IMR-90 (cell line): ENCODE results near the gene KLHL3.

Source experiments
- BHLHE40 ChIP-seq: fragments of 150-350 bp; IDR thresholded peaks from 2 replicates; pipeline ENCODE4 v1.6.1; 2016; ENCODE audit warnings: mild to moderate bottlenecking, low read depth, low read length
- CEBPB ChIP-seq: IDR thresholded peaks from 2 replicates; pipeline ENCODE4 v1.6.1; 2012; ENCODE audit warnings: low read depth, low read length, improper control_type of control experiment
- CTCF ChIP-seq: conservative IDR thresholded peaks from 2 replicates; pipeline ENCODE4 v1.5.1; 2012; ENCODE audit warnings: mild to moderate bottlenecking, low read depth, low read length, improper control_type of control experiment
- MXI1 ChIP-seq: IDR thresholded peaks from 2 replicates; pipeline ENCODE4 v1.6.1; 2012; ENCODE audit warnings: low read depth, mild to moderate bottlenecking, low read length, moderate library complexity, borderline replicate concordance
- POLR2A ChIP-seq: IDR thresholded peaks from 2 replicates; pipeline ENCODE4 v1.6.1; 2012; ENCODE audit warnings: mild to moderate bottlenecking, low read depth, low read length
- RFX5 ChIP-seq: IDR thresholded peaks from 2 replicates; pipeline ENCODE4 v1.8.0; 2012; ENCODE audit warnings: low read depth, mild to moderate bottlenecking, low read length, moderate library complexity

DNA sequence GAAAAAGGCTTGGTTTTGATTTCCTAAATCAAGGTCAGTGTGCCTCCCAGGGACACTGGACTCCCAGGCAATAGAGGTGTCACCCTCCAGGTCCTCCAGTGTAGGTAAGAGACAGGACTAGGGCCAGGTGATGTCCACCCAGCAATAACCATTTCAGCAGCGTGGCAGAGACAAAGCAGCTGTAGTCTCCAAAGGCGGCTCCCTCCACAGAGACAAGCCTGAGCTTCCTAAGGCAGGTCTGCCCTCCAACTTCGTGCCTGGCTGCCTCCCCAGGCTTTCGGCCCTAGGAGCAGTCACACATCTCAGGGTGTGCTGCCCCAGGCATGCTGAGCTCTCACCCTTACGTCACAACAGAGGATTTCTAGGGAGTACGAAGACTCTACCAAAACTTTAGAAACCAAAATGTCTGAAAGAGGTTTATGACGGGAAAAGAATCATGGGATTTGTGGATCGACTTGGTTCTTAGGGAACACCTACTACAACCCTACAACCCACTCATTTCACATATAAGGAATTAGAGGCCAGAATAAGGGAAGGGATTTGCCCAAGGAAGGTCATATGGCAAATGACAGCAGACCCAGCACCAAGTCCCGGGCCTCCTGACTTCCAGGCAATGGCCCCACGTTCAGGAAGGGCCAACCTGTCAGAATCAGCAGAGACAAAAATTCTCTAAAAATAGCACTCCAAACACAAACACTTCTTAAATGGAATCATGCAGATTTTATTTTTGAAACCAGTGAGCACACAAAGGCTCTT, 105.5 kb downstream of the KLHL3 start:
- TF ChIP-seq CTCF (no peak), MXI1 (no peak), RFX5 (no peak), CEBPB (no peak), POLR2A (no peak), BHLHE40 (no peak)
